ENCODE results near the gene TXNDC9.
"Not testable (repeated sequence)": the region's sequence is repeated elsewhere in the genome, so short reads cannot be mapped to it uniquely, and the experiment has no call there.

Gene TXNDC9

GRCh38 chr2:99325384-99325783 is 10.7 kb downstream of the TXNDC9 start:
- DNase-seq (ENCODE audit: low spot score), result no peak

- not testable (repeated sequence) for DNase-seq (ENCODE audit: low spot score)
These were observed 18.3 kb downstream of the TXNDC9 start for GRCh38 chr2:99317873-99318200.

- no peak for DNase-seq (ENCODE audit: low spot score)
These were observed 18.8 kb downstream of the TXNDC9 start for GRCh38 chr2:99317161-99317872.

GRCh38 chr2:99301097-99301496 is 35.0 kb downstream of the TXNDC9 start, which contains the start of gene LYG1:
LYG1 (minus strand) TSS chr2:99301197; CDS start chr2:99295670, 5,527 bp downstream.
- not testable (repeated sequence) for DNase-seq (ENCODE audit: low spot score)

- DNase-seq (ENCODE audit: low spot score), result no peak
These were observed 36.6 kb downstream of the TXNDC9 start for GRCh38 chr2:99299580-99299979.

- no peak for DNase-seq (ENCODE audit: low spot score)
These were observed 38.1 kb downstream of the TXNDC9 start for GRCh38 chr2:99297994-99298393.

- no peak for DNase-seq (ENCODE audit: low spot score)
These were observed 50.6 kb downstream of the TXNDC9 start for GRCh38 chr2:99285526-99285925.

GRCh38 chr2:99279969-99280695 is 56.0 kb downstream of the TXNDC9 start:
- DNase-seq (ENCODE audit: low spot score), result no peak

GRCh38 chr2:99278793-99279291 is 57.3 kb downstream of the TXNDC9 start:
- no peak for DNase-seq (ENCODE audit: low spot score)

GRCh38 chr2:99278195-99278765 is 57.9 kb downstream of the TXNDC9 start:
- not testable (repeated sequence) for DNase-seq (ENCODE audit: low spot score)

- DNase-seq (ENCODE audit: low spot score), result no peak
These were observed 60.3 kb downstream of the TXNDC9 start for GRCh38 chr2:99275882-99276281.
